Mesenteric fat pad (tissue), 1 donor: ENCODE data around the gene ZBED1. TPM values are rescaled to one million over a fixed set of nuclear protein-coding genes. Genes with fewer than 3 reads are reported as not detected.
"Not testable (repeated sequence)": the region's sequence is repeated elsewhere in the genome, so short reads cannot be mapped to it uniquely, and the experiment has no call there.

Experiments
- DNase-seq: peaks from one replicate; pipeline ENCODE4 v3.0.0-alpha.2; 2020; ENCODE audit warnings: low spot score
- total RNA-seq: library from RNA; stranded (reverse); fragmentation: NEBNext Ultra II Directional; extraction: Animal tissue kit (Norgen Biotek cat#: 25700); gene quantifications from one replicate; pipeline ENCODE4 v1.2.1, GENCODE V29; 2021
- donor health status: DM: yes; HTN: yes; CAD: no.

The ZBED1 gene
- total RNA-seq, 1 donor from 2014 or later: 37.2 TPM

GRCh38 chrX:2477313-2477712 is 23.5 kb downstream of the ZBED1 start:
- not testable (repeated sequence) for DNase-seq

- no peak for DNase-seq
These were observed 25.6 kb downstream of the ZBED1 start for GRCh38 chrX:2474963-2475726.

DNA sequence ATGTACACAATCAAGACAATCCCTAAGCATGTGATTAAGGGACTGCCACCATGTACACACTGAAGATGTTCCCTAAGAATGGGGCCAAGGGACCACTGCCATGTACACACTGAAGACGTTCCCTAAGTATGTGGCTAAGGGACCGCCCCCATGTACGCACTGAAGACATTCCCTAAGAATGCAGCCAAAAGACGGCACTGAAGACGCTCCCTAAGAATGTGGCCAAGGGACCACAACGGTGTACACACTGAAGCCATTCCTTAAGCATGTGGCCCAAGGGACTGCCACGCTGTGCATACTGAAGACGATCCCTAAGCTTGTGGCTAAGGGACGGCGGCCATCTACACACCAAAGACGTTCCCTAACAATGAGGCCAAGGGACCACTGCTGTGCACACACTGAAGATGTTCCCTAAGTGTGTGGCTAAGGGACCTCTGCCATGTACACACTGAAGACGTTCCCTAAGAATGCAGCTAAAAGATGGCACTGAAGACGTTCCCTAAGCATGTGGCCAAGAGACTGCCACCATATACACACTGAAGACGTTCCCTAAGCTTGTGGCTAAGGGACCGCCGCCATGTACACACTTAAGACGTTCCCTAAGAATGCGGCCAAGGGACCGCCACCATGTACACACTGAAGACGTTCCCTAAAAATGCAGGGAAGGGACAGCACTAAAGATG is 26.4 kb downstream of the ZBED1 start:
- DNase-seq: no peak

- not testable (repeated sequence) for DNase-seq
These were observed 27.7 kb downstream of the ZBED1 start for GRCh38 chrX:2473064-2473463.

DNA sequence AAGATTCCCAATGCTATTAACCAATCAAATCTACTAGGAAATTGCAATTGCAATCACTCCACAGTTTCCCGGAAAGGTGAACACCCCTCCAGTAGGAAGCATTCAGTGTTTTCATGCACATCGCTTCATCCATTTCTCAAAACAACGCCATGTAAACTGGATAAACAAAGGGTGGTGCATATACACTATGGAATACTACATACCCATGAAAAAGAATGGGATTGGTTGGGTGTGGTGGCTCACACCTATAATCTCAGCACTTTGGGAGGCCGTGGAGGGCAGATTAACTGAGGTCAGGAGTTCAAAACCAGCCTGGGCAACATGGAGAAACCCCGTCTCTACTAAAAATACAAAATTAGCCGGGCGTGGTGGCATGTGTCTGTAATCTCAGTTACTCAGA is 29.1 kb downstream of the ZBED1 start:
- DNase-seq: no peak

- not testable (repeated sequence) for DNase-seq
These were observed 29.6 kb downstream of the ZBED1 start for GRCh38 chrX:2471126-2471525.

DNA sequence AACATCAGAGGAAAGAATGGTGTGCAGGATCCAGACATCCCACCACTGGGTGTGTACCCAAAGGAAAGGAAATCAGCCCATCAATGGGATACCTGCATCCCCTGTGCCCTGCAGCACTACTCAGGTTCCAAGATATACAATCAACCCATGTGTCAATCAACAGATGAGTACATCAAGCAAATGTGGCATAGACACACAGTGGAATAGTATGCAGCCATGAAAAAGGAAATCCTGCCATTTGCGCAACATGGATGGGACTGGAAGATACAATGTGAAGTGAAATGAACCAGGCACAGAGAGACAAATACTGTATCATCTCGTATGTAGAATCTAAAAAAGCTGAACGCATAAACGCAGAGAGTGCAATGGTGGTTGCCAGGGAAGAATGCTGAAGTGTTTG is 30.9 kb downstream of the ZBED1 start:
- DNase-seq: not testable (repeated sequence)

DNA sequence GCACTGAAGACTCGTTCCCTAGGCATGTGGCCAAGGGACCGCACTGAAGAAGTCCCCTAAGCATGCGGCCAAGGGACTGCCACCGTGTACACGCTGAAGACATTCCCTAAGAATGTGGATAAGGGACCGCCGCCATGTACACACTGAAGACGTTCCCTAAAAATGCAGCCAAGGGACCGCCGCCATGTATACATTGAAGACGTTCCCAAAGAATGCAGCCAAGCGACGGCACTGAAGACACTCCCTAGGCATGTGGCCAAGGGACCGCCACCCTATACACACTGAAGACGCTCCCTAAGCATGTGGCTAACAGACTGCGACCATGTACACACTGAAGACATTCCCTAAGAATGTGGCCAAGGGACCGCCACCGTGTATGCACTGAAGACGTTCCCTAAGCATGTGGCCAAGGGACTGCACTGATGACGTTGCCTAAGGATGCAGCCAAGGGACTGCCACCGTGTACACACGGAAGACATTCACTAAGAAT is 31.5 kb downstream of the ZBED1 start:
- DNase-seq: no peak

GRCh38 chrX:2468261-2469195 is 32.2 kb downstream of the ZBED1 start:
- DNase-seq: no peak

- no peak for DNase-seq
These were observed 33.7 kb downstream of the ZBED1 start for GRCh38 chrX:2466876-2467656.

- DNase-seq: no peak
These were observed 36.1 kb downstream of the ZBED1 start for GRCh38 chrX:2464677-2465166.

DNA sequence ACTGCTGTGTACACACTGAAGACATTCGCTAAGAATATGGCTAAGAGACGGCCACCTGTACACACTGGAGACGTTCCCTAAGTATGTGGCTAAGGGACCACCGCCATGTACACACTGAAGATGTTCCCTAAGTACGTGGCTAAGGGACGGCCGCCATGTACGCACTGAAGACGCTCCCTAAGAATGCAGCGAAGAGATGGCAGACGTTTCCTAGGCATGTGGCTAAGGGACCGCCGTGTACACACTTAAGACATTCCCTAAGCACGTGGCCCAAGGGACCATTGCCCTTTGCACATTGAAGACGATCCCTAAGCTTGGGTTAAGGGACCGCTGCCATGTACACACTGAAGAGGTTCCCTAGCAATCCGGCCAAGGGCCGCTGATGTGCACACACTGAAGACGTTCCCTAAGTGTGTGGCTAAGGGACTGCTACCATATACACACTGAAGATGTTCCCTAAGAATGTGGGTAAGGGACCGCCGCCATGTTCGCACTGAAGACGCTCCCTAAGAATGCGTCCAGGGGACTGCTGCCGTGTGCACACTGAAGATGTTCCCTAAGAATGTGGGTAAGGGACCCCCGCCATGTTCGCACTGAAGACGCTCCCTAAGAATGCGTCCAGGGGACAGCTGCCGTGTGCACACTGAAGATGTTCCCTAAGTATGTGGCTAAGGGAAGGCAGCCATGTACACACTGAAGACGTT is 36.7 kb downstream of the ZBED1 start:
- DNase-seq: no peak

DNA sequence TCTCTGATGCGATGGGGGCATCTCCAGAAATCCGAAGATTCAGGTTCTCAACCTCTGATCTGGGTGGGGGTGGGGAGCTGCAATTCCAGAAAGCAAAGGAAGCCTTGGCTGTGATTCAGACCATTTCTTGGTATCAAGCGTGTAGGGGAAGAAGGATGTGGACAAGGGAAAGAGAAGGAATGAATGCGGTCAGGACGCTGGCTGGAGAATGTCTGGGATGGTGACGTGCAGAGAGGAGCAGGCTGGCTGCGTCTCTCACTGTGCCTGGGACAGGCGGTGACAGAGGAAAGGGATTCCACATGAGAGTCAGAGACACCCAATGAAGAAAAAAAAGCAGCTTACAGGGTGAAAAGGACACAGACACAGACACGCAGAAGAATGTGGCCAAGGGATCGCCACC is 37.3 kb downstream of the ZBED1 start:
- not testable (repeated sequence) for DNase-seq

- DNase-seq: no peak
These were observed 38.0 kb downstream of the ZBED1 start for GRCh38 chrX:2462780-2463179.

DNA sequence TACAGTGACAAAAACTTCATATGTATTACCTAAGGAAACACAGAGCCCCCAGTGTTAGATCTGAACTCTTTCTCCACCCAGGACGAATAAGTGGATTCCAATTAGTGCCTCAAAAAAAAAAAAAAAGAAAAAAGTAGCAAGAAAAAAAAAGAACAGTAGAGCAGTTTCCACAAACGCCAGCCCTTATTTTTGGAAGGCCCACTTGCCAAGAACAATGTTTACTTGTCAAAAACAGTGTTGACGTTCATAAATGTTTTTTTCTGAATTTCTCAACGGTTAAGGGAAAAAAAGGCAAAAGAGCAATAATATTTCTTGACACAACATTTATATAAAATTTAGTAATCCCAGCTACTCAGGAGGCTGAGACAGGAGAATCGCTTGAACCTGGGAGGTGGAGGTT is 38.7 kb downstream of the ZBED1 start:
- DNase-seq: no peak

DNA sequence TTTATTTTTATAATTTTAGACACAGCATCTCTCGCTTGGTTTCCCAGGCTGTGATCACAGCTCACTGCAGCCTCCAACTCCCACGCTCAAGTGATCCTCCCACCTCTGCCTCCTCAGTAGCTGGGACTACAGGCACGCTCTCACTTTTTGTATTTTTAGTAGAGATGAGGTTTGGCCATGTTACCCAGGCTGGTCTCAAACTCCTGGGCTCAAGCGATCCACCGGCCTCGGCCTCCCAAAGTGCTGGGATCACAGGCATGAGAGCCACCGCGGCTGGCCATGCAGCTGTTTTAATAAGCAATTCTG is 39.1 kb downstream of the ZBED1 start:
- no peak for DNase-seq

DNA sequence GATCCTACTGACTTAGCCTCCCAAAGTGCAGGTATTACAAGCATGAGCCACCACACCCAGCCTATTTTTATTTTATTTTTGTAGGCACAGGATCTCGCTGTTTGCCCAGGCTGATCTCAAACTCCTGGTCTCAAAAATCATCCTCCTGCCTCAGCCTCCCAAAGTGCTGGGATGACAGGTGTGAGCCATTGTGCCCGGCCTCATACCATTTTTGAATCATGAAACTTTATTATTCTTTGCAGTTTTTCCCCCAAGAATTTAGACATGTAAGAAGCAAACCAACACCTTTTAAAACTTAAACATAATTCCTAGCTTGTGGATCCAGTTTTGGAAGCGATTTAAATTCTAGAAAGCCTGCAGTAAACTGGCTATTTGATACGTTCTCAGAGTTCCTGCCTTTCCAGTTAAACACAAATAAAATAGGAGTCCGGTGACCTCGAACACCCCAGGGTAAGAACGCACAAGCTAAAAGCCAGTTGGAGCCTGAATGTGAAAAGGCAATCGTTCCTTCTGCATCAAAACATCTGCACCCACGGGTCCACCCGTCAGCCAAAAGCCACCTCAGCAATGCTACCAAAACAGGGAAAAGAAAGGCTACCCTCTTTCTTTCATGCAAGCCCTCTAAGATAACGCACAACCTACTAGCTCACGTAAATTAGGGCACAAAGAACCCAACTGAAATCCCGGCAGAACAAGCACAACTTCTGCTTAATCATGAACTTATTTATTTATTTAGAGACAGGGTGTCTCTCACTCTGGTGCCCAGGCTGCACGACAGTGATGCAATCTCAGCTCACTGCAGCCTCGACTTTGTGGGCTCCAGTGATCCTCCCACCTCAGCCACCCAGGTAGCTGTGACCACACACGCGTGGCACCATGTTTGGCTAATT is 39.7 kb downstream of the ZBED1 start:
- DNase-seq: not testable (repeated sequence)

DNA sequence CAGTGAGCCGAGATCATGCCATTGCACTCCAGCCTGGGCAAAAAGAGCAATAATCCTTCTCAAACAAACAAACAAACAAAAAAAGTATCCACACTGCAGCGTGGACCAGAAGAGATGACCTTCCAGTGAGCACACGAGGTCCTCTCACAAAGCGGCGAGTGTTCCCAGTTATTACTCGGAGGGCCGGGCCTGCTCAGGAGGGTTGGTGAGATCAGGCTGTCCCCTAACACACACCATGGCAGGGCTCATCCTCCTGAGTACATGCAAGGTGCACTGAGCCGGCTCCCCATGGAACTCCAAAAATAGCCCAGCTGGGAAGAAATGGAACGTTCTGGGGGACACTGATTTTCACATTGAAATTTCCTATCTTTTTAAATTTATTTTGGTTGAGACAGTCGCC is 40.7 kb downstream of the ZBED1 start:
- DNase-seq: not testable (repeated sequence)

DNA sequence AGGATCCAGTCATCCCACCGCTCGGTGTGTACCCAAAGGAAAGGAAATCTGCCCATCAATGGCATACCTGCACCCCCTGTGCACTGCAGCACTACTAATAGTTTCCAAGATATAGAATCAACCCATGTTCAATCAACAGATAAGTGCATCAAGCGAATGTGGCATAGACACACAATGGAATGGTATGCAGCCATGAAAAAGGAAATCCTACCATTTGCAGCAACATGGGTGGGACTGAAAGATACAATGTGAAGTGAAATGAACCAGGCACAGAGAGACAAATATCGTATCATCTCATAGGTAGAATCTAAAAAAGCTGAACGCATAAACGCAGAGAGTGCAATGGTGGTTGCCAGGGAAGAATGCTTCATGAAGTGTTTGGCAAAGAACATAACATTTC is 42.5 kb downstream of the ZBED1 start:
- DNase-seq: no peak
